ENCODE data around the gene PGAP3. TPM values are rescaled to one million over a fixed set of nuclear protein-coding genes. Genes with fewer than 3 reads are reported as not detected.

Gene PGAP3
- total RNA-seq, 1 experiment from 2014 or later, result 20.2 TPM

- Histone ChIP-seq H3K4me3 (ENCODE audit: low read length) (no peak overlapping the region), H3K4me1 (ENCODE audit: low read length) (peaks cover 7% of the 10 kb centered on the region), H3K79me2 (ENCODE audit: low read length) (no peaks in the 10 kb centered on the region), H3K4me2 (ENCODE audit: low read depth, low read length, poor library complexity, severe bottlenecking) (no peak overlapping the region), H3K27ac (ENCODE audit: low read length) (no peak overlapping the region), H2AFZ (ENCODE audit: low read length) (no peak overlapping the region), H3K9ac (ENCODE audit: low read length) (no peak overlapping the region), H3K9me2 (replicated peaks; ENCODE audit: insufficient read depth, low read length) (no peaks in the 10 kb centered on the region), H3K27me3 (ENCODE audit: low read length) (no peaks in the 10 kb centered on the region), H3K9me3 (ENCODE audit: low read length) (no peaks in the 10 kb centered on the region), H3K36me3 (ENCODE audit: insufficient read depth, low read length) (no peaks in the 10 kb centered on the region), H4K20me1 (ENCODE audit: insufficient read depth, low read depth, low read length) (no peaks in the 10 kb centered on the region)
- DNase-seq, result no peak
Observed at GRCh38 chr17:39709319-39709997, 21.6 kb upstream of the PGAP3 start.

GRCh38 chr17:39706921-39707337 is 19.1 kb upstream of the PGAP3 start:
- H3K27me3 ChIP-seq (ENCODE audit: low read length), result no peaks in the 10 kb centered on the region
- no peaks in the 10 kb centered on the region for H3K36me3 ChIP-seq (ENCODE audit: insufficient read depth, low read length)
- H4K20me1 ChIP-seq (ENCODE audit: insufficient read depth, low read depth, low read length), result no peaks in the 10 kb centered on the region
- H2AFZ ChIP-seq (ENCODE audit: low read length), result no peak overlapping the region
- H3K79me2 ChIP-seq (ENCODE audit: low read length), result no peaks in the 10 kb centered on the region
- no peak for DNase-seq
- H3K9ac ChIP-seq (ENCODE audit: low read length), result no peak overlapping the region
- no peaks in the 10 kb centered on the region for H3K9me2 ChIP-seq (replicated peaks; ENCODE audit: insufficient read depth, low read length)
- peaks cover 7% of the 10 kb centered on the region for H3K4me1 ChIP-seq (ENCODE audit: low read length)
- no peak overlapping the region for H3K4me2 ChIP-seq (ENCODE audit: low read depth, low read length, poor library complexity, severe bottlenecking)
- H3K9me3 ChIP-seq (ENCODE audit: low read length), result no peaks in the 10 kb centered on the region
- no peak overlapping the region for H3K4me3 ChIP-seq (ENCODE audit: low read length)
- H3K27ac ChIP-seq (ENCODE audit: low read length), result no peak overlapping the region

GRCh38 chr17:39706383-39706782 is 18.5 kb upstream of the PGAP3 start:
- H3K9ac ChIP-seq (ENCODE audit: low read length), result no peak overlapping the region

GRCh38 chr17:39705786-39706348 is 18.0 kb upstream of the PGAP3 start:
- no peaks in the 10 kb centered on the region for H3K79me2 ChIP-seq (ENCODE audit: low read length)

More at GRCh38 chr17:39706383-39706782, 18.5 kb upstream of the PGAP3 start:
- no peaks in the 10 kb centered on the region for H4K20me1 ChIP-seq (ENCODE audit: insufficient read depth, low read depth, low read length)
- no peak overlapping the region for H2AFZ ChIP-seq (ENCODE audit: low read length)
- no peaks in the 10 kb centered on the region for H3K9me3 ChIP-seq (ENCODE audit: low read length)
- no peaks in the 10 kb centered on the region for H3K9me2 ChIP-seq (replicated peaks; ENCODE audit: insufficient read depth, low read length)
- no peak overlapping the region for H3K4me2 ChIP-seq (ENCODE audit: low read depth, low read length, poor library complexity, severe bottlenecking)
- H3K36me3 ChIP-seq (ENCODE audit: insufficient read depth, low read length), result no peaks in the 10 kb centered on the region
- no peak for DNase-seq
- no peak overlapping the region for H3K27ac ChIP-seq (ENCODE audit: low read length)
- peaks cover 7% of the 10 kb centered on the region for H3K4me1 ChIP-seq (ENCODE audit: low read length)
- H3K4me3 ChIP-seq (ENCODE audit: low read length), result no peak overlapping the region
- no peaks in the 10 kb centered on the region for H3K27me3 ChIP-seq (ENCODE audit: low read length)
- no peaks in the 10 kb centered on the region for H3K79me2 ChIP-seq (ENCODE audit: low read length)

GRCh38 chr17:39704821-39705551 is 17.1 kb upstream of the PGAP3 start:
- no peaks in the 10 kb centered on the region for H3K9me2 ChIP-seq (replicated peaks; ENCODE audit: insufficient read depth, low read length)
- H3K4me2 ChIP-seq (ENCODE audit: low read depth, low read length, poor library complexity, severe bottlenecking), result no peak overlapping the region
- no peak for DNase-seq
- no peak overlapping the region for H3K9ac ChIP-seq (ENCODE audit: low read length)
- peaks cover 7% of the 10 kb centered on the region for H3K4me1 ChIP-seq (ENCODE audit: low read length)
- H2AFZ ChIP-seq (ENCODE audit: low read length), result no peak overlapping the region
- no peaks in the 10 kb centered on the region for H3K9me3 ChIP-seq (ENCODE audit: low read length)
- no peaks in the 10 kb centered on the region for H3K79me2 ChIP-seq (ENCODE audit: low read length)
- no peaks in the 10 kb centered on the region for H3K27me3 ChIP-seq (ENCODE audit: low read length)
- H4K20me1 ChIP-seq (ENCODE audit: insufficient read depth, low read depth, low read length), result no peaks in the 10 kb centered on the region
- no peaks in the 10 kb centered on the region for H3K36me3 ChIP-seq (ENCODE audit: insufficient read depth, low read length)
- H3K4me3 ChIP-seq (ENCODE audit: low read length), result no peak overlapping the region
- H3K27ac ChIP-seq (ENCODE audit: low read length), result no peak overlapping the region

More at GRCh38 chr17:39705786-39706348, 18.0 kb upstream of the PGAP3 start:
- Histone ChIP-seq H3K9ac (ENCODE audit: low read length) (no peak overlapping the region), H3K4me2 (ENCODE audit: low read depth, low read length, poor library complexity, severe bottlenecking) (no peak overlapping the region), H3K27me3 (ENCODE audit: low read length) (no peaks in the 10 kb centered on the region), H3K27ac (ENCODE audit: low read length) (no peak overlapping the region), H3K36me3 (ENCODE audit: insufficient read depth, low read length) (no peaks in the 10 kb centered on the region), H3K9me3 (ENCODE audit: low read length) (no peaks in the 10 kb centered on the region), H4K20me1 (ENCODE audit: insufficient read depth, low read depth, low read length) (no peaks in the 10 kb centered on the region), H3K4me1 (ENCODE audit: low read length) (peaks cover 7% of the 10 kb centered on the region), H3K9me2 (replicated peaks; ENCODE audit: insufficient read depth, low read length) (no peaks in the 10 kb centered on the region), H3K4me3 (ENCODE audit: low read length) (no peak overlapping the region), H2AFZ (ENCODE audit: low read length) (no peak overlapping the region)
- no peak for DNase-seq

- Histone ChIP-seq H3K9ac (ENCODE audit: low read length) (no peak overlapping the region), H3K4me3 (ENCODE audit: low read length) (no peak overlapping the region), H4K20me1 (ENCODE audit: insufficient read depth, low read depth, low read length) (no peaks in the 10 kb centered on the region), H3K79me2 (ENCODE audit: low read length) (no peaks in the 10 kb centered on the region), H3K36me3 (ENCODE audit: insufficient read depth, low read length) (no peaks in the 10 kb centered on the region), H3K27me3 (ENCODE audit: low read length) (no peaks in the 10 kb centered on the region), H3K9me2 (replicated peaks; ENCODE audit: insufficient read depth, low read length) (no peaks in the 10 kb centered on the region), H3K4me2 (ENCODE audit: low read depth, low read length, poor library complexity, severe bottlenecking) (no peak overlapping the region), H3K4me1 (ENCODE audit: low read length) (peaks cover 3% of the 10 kb centered on the region), H2AFZ (ENCODE audit: low read length) (no peak overlapping the region), H3K27ac (ENCODE audit: low read length) (no peak overlapping the region), H3K9me3 (ENCODE audit: low read length) (no peaks in the 10 kb centered on the region)
- no peak for DNase-seq
Observed at GRCh38 chr17:39703913-39704312, 16.1 kb upstream of the PGAP3 start.

GRCh38 chr17:39702901-39703893 is 15.3 kb upstream of the PGAP3 start:
- Histone ChIP-seq H3K36me3 (ENCODE audit: insufficient read depth, low read length) (no peaks in the 10 kb centered on the region), H3K9me3 (ENCODE audit: low read length) (no peaks in the 10 kb centered on the region), H3K27me3 (ENCODE audit: low read length) (no peaks in the 10 kb centered on the region), H3K9ac (ENCODE audit: low read length) (no peak overlapping the region), H4K20me1 (ENCODE audit: insufficient read depth, low read depth, low read length) (no peaks in the 10 kb centered on the region), H3K4me3 (ENCODE audit: low read length) (no peak overlapping the region), H3K9me2 (replicated peaks; ENCODE audit: insufficient read depth, low read length) (no peaks in the 10 kb centered on the region), H3K79me2 (ENCODE audit: low read length) (no peaks in the 10 kb centered on the region), H2AFZ (ENCODE audit: low read length) (no peak overlapping the region), H3K4me2 (ENCODE audit: low read depth, low read length, poor library complexity, severe bottlenecking) (no peak overlapping the region), H3K27ac (ENCODE audit: low read length) (no peak overlapping the region), H3K4me1 (ENCODE audit: low read length) (no peaks in the 10 kb centered on the region)
- no peak for DNase-seq
